ENCODE results near the gene SLFN13. TPM values are rescaled to one million over a fixed set of nuclear protein-coding genes. Genes with fewer than 3 reads are reported as not detected.

SLFN13 gene
- total RNA-seq, 1 experiment from 2014 or later: 10.1 TPM

DNA sequence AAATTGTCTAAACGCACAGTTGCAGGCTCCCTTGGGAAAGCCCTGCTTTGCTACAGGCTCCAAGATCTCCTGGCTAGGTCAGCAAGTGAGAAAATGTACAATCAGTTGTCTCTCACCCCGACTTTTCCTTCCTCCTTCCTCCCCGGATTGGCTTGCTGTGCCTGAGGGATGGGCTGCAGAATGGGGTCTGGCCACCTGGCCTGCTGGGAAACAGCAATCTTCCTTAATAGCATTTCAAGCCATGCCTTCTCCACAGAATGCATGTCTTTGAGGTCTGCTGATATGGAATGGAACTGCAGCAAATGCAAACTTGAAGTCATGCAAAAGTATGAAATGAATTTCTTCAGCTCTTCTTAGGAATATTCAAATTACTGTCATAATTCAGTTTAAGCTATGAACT lies 42.9 kb upstream of the SLFN13 start:
- Histone ChIP-seq H2AFZ (ENCODE audit: low read length) (no peak overlapping the region), H3K27me3 (ENCODE audit: insufficient read depth, low read length) (peaks cover 88% of the 10 kb centered on the region), H2BK15ac (ENCODE audit: low read depth, low read length) (no peak overlapping the region), H3K9me3 (ENCODE audit: control insufficient read depth, low read depth, low read length) (no peaks in the 10 kb centered on the region), H3K23me2 (ENCODE audit: insufficient read length, low read depth, low read length, poor library complexity, severe bottlenecking) (peaks cover 15% of the 10 kb centered on the region), H2BK5ac (ENCODE audit: insufficient read length, low read length) (no peak overlapping the region), H2AK5ac (ENCODE audit: insufficient read length, low read length) (no peak overlapping the region), H3K14ac (ENCODE audit: insufficient read depth, low read length) (no peak overlapping the region), H3K18ac (ENCODE audit: insufficient read length, low read depth, low read length) (no peak overlapping the region), H3K23ac (ENCODE audit: insufficient read length, low read depth, low read length) (no peak overlapping the region), H3K4me1 (ENCODE audit: insufficient read depth, low read length) (no peaks in the 10 kb centered on the region; the same call in 1 of the 2 replicates), H3K4ac (ENCODE audit: low read depth, low read length) (no peak overlapping the region), H3K79me1 (ENCODE audit: insufficient read depth, low read depth, low read length, poor library complexity, severe bottlenecking) (no peaks in the 10 kb centered on the region), H3K27ac (ENCODE audit: insufficient read length, low read depth, low read length) (no peak overlapping the region), H3K4me2 (ENCODE audit: insufficient read depth, insufficient read length, low read length) (no peak overlapping the region), H4K5ac (ENCODE audit: insufficient read length, low read depth, low read length) (no peak overlapping the region), H4K20me1 (ENCODE audit: control insufficient read depth, insufficient read depth, insufficient read length) (peaks cover 5% of the 10 kb centered on the region), H3K79me2 (ENCODE audit: insufficient read depth, low read length) (no peaks in the 10 kb centered on the region), H3K9ac (ENCODE audit: extremely low read depth, insufficient read length, low read length) (no peak overlapping the region), H4K91ac (ENCODE audit: insufficient read length, low read depth, low read length) (no peak overlapping the region), H3K56ac (ENCODE audit: insufficient read length, low read depth, low read length) (no peak overlapping the region), H2BK20ac (ENCODE audit: low read depth, low read length, poor library complexity, severe bottlenecking) (no peak overlapping the region), H3T11ph (ENCODE audit: low read length) (no peak overlapping the region), H2BK120ac (ENCODE audit: low read depth, low read length, poor library complexity, severe bottlenecking) (no peak overlapping the region), H4K8ac (replicated peaks; ENCODE audit: insufficient read length, low read depth, low read length) (no peak overlapping the region), H2BK12ac (ENCODE audit: insufficient read length, low read depth, low read length) (no peak overlapping the region)
- Mint-ChIP-seq H3K36me3 (ENCODE audit: insufficient read depth in 1 of 3, low read depth in 3 of 3) (no peaks in the 10 kb centered on the region; a peak in 1 of 7 replicates), H3K4me1 (peaks cover 30 to 51% of the 10 kb centered on the region in 2 experiments), H3K9me3 (peaks cover 0 to 6% of the 10 kb centered on the region in 2 experiments; a peak in 3 of 5 replicates), H3K27ac (no peak overlapping the region), H3K4me3 (no peak overlapping the region), H3K27me3 (ENCODE audit: low read depth) (peaks cover 97% of the 10 kb centered on the region)
- WGBS (ENCODE audit: extremely low coverage, insufficient read length, low lambda C conversion rate): no CpG with 5 or more reads among the region's 3 CpGs
- DNase-seq: no peak
- TF ChIP-seq, protein P1, sequence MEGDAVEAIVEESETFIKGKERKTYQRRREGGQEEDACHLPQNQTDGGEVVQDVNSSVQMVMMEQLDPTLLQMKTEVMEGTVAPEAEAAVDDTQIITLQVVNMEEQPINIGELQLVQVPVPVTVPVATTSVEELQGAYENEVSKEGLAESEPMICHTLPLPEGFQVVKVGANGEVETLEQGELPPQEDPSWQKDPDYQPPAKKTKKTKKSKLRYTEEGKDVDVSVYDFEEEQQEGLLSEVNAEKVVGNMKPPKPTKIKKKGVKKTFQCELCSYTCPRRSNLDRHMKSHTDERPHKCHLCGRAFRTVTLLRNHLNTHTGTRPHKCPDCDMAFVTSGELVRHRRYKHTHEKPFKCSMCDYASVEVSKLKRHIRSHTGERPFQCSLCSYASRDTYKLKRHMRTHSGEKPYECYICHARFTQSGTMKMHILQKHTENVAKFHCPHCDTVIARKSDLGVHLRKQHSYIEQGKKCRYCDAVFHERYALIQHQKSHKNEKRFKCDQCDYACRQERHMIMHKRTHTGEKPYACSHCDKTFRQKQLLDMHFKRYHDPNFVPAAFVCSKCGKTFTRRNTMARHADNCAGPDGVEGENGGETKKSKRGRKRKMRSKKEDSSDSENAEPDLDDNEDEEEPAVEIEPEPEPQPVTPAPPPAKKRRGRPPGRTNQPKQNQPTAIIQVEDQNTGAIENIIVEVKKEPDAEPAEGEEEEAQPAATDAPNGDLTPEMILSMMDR (conservative IDR thresholded peaks at IDR 0.05): no peak

Measured in H9 (cell line).